Measurements from ENCODE around the gene IREB2.

The IREB2 gene

GRCh38 chr15:78540871-78541743, 103.1 kb downstream of the IREB2 start:
- no peak for DNase-seq (ENCODE audit: low read depth in 1 of 2, low spot score in 1 of 2)

GRCh38 chr15:78541744-78542034, 103.7 kb downstream of the IREB2 start:
- no peak for DNase-seq (ENCODE audit: low read depth in 1 of 2, low spot score in 1 of 2)

- no peak for DNase-seq (ENCODE audit: low read depth in 1 of 2, low spot score in 1 of 2)
Observed at GRCh38 chr15:78542647-78543046, 104.6 kb downstream of the IREB2 start.

- no peak for DNase-seq (ENCODE audit: low read depth in 1 of 2, low spot score in 1 of 2)
Observed at GRCh38 chr15:78550194-78550593, 112.2 kb downstream of the IREB2 start.

- DNase-seq (ENCODE audit: low read depth in 1 of 2, low spot score in 1 of 2), result no peak
Observed at GRCh38 chr15:78550815-78551214, 112.8 kb downstream of the IREB2 start.

Measured in activated CD4-positive, alpha-beta T cell treated with anti-CD3 and anti-CD28 coated beads, Interleukin-2, amount 50 U/mL, for 24 hours (primary cell).